Stimulated activated CD4-positive, alpha-beta T cell treated with anti-CD3 and anti-CD28 coated beads, Interleukin-1b, Interleukin-23, amount 100 ng/mL, for 48 hours (primary cell): ENCODE measurements around the gene GLIS1.

ENCODE experiments used
- DNase-seq: peaks from one replicate; pipeline ENCODE4 v3.0.0-alpha.2; 2020

The GLIS1 gene

DNA sequence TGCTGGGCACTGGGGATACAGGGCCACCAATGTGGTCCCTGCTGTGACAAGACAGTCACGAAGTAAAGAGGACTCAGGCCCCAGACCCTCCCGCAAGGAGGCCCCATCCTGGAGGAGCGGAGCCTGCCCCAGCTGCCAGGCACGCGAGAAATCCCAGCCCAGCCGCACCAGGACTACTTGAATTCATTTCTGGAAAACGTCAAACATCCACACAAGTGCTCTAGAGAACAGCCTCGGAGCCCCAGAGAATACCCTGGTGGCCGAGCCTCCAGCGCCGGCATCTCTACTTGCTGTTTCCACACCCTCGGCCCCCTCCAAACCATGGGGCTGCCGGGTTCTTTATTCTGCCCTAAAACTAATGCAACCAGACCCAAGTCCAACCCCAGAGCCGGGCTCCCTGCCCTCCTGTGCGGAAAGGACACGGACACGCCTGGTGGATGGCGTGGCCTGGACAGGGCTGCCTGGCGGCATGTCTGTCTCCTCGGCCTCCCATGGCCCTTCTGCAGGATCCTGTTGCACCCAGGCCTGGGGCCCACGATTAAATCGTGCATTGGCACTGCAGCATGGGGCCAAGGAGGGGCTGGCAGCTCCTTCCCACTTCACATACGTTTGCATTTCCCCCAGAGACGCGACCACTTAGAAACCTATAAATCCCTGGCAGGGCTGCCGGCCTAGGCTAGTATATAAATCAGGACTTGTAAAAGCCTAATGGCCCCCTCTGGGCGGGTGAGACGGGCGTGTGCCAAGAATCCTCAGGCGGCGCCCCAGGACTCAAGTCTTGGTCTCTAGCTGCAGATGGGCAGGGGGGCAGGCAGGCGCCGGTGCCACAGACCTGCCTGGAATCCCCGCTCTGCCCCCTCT is 238.5 kb downstream of the GLIS1 start:
- no peak for DNase-seq

DNA sequence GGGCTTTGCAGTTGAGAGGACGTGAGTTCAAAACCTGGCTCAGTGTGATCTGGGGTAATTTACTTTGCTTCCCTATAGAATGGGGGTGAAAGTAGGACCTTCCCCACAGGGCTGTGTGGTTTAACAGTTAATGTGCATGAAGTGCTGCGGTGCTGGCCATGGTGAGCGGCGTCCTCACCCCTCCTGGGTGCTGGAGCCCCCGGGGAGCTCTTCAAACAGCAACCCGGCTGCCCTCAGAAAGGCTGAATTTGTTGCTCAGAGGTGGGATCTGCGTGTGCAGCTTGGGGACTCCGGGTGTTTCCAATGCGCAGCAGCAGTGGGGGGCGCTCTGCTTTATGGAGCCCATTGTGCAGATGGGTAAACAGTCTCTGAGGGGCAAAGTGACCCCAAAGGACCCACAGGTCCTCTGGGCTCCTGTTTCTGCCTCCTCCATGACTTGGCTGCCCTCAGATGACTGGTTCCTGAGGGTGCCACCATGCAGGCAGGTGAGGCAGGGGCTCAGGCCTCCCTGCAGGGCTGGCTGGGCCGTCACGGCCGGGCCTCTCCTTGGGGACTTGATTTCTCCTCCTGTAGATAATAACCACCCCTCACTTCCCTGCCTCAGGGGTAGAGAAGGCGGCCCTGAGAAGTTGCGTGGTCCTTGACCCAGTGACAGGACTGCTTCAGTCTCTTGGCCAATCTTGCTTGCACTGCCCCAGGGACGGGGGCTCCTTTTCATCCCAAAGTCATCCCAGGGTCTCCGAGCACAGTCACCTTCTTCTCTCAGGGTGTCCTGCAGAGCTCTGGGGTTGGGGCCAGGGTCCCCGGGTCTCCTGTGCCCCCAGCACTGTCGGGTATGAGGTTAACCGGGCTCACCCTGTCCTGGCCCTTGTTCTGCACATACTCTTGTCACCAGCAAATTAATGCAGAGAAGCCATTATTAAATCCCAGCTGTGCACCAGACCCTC is 239.4 kb downstream of the GLIS1 start:
- DNase-seq, result no peak

DNA sequence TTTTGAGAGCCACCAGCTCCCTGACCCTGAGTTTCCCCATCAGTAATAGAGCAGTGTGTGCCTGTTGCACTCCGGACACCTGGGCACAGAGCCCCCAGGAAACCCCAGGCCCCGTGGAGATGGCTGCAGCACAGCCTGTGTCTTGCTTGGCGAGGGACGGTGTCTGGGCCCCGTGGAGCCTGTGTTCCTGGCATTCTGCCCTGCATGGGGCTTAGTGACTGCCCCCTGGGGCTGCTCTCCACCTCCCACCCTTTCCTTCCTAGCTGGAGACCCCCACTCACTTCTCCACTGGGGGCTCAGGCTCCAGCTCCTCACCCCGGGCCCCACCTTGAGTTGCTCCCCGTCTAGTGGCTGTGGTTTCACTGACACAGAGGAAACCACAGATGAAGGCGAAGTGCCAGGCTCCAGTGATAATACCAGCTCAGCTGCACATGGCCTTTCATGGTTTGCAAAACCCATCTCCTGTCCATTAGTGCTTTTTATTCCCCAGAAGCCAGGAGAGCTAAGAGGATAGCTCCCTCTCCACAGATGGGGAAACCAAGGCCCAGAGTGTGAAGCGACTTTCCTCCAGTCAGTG is 240.3 kb downstream of the GLIS1 start:
- DNase-seq, result no peak

DNA sequence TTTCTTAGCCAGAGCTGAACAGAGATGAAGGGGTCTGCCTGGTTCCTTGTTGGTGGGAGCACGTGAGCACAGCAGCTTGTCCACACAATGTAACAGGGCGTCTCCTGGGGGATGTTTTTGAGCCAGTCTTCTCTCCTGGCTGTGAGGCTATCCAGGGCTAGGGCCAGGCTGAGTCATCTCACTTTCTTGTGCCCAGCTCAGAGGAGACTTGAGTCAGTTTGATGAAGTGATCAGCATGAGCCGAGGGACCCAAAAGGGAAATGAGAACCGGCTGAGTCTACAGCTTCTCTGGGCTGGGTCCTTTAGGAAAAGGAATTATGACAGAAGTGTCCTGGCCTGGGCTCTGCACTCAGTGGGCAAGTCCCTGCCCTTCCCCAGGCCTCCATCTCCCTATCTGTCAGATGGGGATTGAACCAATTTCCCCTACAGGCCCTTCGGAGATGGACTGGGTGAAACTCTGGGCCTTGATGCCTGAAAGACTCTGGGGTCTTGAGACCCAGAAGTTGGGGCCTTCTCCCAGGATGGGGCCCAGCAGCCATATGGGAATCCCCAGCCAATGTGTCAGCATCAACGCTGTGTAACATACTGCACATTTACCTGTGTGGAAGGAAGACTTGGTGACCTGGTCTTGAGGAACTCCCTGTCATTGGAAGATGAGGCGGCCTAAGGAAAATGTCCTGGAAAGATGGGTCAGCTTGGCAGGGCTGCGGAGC is 243.2 kb downstream of the GLIS1 start:
- DNase-seq, result no peak

DNA sequence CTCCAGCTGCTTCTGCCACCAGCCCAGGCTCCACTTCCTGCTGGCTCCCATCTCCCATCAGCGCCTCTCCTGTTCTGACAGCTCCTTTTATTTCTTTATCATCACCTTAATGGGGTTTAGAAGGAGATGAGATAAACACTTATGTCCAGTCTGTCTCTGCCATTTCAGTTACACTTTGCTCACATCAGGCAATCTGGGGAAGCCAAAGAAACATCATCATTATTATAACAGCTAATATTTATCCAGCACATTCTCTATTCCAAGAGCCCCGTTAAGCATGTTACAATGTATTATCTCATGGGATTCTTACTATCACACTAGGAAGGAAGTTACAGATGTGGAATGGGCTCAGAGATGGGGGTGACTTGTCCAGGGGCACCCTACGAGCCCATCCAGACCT is 248.6 kb downstream of the GLIS1 start:
- DNase-seq, result no peak

DNA sequence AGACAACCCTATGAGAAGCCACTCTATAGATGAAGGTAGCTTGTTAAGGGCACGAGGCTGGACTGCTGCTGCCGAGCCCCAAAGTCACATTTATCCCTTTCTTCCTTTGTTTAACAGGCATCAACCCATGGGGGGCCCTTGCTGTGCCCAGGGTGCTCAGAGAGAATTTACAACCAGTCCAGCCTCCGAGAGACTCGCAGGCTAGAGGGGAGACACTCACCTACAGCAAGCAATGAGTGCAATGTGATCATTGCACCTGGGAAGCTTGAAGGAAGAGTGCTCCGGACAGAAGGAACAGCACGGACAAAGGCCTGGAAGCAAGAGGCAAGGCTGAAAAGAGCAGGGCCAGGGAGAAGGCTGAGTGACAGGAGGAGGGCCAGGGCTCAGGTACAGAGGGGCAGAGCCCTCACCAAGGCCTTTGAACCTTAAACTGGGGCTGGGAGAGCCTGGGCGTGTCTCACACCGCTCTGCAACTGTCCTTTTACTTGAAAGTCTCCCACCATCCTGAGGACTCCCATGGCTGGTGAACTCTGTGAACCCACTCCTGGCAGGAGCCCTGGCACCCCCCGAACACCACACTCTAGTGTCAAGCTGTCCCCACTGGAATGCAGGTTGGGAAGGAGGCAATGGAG is 252.5 kb downstream of the GLIS1 start:
- DNase-seq, result no peak

DNA sequence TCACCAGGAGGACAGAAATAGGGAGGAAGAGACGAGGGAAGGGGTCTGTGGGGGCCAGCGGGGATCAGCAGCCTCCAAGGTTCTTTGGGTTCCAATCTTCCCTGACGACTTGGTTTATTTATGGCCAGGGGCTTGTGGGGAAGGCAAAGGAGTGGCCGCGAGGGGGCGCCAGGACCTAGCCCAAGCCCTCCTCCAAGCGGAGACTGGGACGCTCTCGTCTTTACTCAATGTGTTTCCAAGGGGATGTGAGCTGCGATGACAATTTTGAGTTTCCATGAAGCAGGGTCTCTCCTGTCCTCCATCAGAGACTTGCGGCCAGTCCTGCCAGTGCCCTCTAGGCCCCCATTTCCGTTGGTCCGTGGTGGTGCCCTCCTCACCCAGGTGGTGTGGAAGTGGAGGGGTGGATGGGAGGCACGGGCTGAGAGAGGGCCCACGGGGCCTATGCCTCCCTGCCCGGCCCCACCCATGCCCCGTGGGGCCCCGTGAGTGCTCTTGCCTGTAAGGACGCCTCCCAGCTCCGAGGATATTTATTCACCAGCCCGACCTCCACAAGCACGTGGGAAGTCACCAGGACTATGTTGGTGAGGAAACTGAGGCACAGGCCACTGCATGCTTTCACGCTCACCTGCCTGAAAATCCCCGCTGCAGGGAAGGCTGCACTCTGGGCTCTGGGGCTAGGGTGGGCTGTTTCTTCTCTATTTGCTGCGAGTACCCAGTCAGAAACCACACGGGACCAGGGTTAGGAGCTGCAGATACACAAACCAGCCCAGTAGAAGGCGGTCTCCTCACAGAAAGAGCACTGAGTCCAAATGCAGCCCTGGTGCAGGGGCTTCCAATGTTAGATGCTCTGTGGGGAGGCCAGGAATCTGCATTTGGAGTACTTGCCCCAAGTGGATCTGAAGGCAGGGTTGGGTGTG is 253.2 kb downstream of the GLIS1 start:
- DNase-seq, result peak; percentile 69

DNA sequence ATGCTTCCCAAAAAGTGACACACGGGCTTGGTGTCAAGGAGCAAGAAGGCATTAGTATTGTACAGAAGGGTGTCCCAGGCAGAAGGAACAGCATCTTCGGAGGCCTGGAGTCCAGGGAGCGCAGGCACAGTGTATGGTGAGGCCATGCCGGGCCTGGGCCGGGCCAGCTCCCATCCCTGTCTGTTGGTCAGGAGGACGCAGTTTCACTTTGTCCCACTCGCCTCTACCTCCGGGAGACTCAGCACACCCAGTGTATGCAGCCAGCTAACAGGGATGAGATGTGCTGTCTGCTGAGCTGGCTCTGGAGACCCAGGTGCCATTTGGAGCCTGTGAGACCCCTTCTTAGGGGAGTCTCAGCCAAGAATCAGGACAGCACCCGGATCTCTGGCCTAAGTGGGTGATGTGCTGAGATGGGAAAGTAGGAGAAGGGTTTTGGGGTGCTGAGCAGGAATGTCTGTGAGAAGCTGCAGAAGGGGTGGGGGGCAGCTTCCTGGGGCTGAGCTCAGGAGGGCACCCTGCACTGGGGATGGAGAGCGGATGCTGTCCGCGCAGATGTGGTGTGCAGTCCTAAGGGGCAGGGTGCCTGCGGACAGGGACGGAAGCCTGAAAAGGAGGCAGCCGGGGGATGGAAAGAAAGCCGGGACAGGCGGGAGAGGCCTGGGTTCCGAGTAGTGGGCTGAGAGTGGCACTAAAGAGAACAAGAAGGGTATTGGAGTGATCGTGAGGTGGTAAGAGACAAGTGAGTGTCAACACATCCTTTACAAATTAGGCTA is 254.1 kb downstream of the GLIS1 start:
- no peak for DNase-seq

DNA sequence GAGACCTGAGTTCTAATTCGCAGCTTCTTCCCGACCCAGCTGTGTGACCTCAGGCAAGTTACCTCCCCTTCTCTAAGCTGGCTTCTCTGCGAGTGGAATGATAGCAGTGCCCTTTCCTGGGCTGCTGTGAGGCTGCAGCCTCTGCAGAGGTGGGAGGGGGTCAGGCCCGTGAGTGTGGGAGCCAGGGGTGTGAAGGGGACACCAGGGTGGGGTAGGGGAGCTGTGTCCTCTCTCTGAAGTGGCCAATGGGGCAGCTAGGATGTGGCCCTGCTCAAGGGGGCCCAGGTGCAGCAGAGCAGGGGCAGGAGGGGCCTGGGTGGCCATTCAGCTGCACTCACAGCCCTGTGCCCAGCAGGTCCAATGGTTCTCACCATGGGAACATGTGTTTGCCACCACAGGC is 255.3 kb downstream of the GLIS1 start:
- DNase-seq, result no peak

DNA sequence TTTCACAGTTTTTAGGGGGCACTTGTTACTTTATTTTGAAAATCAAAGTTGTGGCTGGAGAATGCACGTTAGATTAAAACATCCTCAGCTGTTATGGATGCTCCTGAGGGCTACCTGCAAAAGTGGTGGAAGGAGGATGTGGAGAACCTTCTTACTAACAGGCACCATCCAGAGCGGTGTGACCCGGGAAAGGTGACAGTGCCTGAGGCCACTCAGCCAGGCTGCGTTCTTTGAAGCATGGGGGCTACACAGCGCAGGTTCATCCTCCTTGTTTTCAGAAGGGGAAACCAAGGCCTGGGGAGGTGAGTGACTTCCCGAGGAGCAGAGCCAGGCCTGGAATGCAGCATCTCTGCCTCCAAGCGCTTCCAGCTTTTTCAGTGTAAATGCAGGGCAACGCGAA is 255.8 kb downstream of the GLIS1 start:
- DNase-seq, result no peak

DNA sequence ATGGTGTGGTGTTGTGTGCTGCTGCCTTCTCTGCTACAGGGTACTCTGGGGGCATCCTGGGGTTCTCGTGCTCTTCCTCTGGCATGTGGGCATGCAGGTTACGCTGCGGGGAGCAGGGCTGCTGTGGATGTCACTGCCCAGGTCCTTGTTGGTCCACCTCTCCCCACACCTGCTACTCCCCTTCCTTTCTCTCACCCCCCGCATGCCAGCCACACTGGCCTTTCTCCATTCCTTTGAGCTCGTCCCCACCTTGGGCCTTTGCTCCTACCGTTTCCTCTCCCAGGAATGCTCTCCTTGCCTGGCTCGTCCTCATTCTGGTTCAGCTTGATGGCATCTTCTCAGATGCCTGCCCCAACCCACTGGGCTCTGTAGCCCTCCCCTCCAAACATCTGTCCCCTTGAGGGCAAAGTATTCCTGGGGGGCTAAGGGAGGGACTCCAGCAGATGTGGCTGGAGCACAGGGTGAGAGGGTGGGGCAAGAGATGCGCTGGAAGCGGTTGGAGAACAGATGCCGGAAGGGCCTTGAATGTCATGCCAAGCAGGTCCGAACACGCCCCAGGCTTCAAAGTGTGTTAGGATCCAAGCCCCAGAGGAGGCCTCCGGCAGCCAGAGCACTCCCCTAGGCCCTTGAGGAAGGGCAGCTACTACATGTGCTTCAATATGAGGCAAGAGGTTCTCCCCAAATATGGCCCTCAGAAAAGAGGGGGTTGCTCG is 256.4 kb downstream of the GLIS1 start:
- DNase-seq, result no peak

DNA sequence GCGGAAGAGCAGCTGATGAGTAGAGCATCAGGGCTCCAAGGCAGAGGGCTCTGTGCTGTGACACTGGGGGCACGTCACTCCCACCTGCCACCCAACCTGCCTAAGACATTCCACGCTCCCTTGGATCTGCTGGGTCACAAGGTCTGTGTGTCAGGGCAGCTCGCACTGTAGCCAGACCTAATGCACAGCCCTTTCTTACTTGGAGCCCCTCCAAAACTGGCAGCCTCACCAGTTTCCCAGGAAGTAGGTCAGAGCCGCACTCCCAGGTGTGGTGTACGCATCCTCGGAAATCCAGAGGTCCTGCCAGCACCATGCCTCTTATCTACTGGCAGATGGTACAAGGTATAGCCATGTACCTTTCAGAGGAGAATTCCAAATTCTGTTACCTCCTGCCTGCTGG is 257.5 kb downstream of the GLIS1 start:
- DNase-seq, result no peak

DNA sequence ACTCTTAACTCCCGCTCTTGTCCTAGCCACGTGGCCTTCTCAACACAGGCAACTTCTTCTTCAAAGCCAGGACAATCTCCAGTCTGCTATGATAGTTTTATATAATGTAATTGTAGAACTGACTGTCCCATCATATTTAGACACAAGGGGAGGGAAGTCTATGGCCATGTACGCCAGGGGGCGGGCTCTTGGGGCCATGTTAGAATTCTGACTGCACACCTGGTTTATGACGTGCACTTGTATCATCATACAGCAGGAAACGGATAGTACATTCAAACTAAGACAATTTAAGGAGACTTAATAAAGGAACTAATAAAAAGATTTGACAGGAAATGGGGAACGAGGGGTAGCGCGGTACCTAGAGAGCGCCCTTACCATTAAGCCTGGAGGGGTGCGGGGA is 258.3 kb downstream of the GLIS1 start:
- DNase-seq, result no peak

DNA sequence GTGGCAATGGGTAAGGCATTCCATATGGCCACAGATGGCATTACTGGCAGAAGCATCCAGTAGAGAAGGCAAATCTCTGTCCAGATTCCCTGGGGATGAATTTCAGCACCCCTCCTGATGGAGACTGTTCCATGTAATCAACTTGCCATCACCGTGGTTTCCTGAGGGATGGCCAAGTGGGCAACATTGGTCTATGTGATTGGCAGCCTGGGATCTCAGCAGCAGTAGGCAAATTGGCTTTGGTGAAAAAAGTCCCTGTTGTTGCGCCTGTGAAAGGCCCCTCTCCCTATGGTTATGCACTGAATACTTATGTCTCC is 260.5 kb downstream of the GLIS1 start:
- no peak for DNase-seq

DNA sequence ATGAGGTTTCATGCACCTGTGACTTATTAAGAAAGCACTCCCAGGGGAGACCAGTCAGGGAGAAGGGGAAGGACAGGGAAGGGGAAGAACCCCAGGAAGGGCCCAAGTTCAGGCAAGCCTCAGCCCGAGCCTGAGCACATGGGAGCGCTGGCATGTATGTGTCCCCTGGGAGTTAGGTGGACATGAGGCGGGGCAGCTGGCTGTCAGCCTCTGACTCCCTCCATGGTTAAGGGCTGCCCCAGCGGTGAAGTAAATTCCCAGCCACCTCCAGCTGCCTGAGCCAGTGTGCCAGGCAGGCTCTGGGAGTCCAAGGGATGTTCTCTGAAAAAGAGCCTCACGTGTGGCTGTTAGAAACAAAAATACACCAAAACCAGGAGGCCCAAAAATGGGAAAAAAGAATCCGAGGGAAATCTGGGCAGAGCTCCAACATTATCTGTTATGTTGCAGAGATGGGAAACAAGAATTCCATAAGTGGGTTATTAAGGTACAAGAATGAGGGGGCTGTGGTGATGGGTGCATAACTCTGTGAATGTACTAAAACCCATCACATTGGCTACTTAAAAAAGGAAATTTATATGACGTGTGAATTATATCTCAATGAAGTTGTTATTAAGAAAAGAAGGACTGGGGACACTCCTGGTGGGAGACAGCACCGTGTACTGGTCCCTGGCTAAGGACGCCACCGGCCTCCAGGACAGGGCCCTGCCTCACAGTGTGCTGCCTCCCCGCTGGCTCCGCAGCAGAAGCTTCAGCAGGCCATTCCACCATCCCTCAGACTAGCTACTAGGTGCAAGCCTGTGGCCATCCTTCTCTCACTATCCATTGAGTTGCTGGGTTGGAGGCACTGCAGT is 261.1 kb downstream of the GLIS1 start:
- no peak for DNase-seq

DNA sequence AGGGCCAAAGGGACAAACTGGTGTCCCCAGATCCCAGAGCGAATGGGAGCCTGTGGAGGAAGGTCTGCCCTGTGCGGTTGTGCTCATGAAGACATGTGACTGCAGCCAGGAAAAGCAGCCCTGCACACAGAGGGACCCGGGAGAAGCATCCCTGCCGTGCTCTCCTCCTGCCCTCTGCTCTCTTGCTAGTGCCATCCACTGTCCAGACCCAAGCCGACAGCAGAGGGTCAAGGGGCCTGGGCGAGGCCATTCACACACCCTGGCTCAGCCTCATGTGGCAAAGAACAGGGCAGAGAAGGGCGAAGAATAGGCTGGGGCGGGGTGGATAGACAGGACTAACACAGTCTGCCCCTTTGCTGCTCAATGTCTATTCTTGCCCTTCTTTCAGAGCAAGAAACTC is 262.4 kb downstream of the GLIS1 start:
- DNase-seq, result no peak

DNA sequence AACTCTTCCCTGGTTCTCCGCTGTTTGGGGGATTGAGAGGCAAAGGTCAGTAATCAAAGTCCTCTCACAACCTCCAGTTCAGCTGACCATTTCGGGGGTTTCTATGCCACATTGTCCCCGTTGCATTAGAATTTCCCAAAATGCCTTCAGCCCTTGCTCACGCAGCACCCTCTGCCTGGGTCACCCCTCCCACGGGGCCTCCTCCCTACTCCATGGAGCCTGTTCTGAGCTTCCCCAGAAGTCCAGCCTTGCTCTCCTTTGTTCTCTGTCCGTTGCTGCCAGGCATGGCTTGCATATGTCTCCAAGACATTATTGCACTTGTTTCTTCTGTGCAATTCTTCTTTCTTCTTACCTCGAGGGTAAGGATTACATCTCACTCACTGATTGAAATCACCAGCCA is 263.3 kb downstream of the GLIS1 start:
- DNase-seq, result no peak

DNA sequence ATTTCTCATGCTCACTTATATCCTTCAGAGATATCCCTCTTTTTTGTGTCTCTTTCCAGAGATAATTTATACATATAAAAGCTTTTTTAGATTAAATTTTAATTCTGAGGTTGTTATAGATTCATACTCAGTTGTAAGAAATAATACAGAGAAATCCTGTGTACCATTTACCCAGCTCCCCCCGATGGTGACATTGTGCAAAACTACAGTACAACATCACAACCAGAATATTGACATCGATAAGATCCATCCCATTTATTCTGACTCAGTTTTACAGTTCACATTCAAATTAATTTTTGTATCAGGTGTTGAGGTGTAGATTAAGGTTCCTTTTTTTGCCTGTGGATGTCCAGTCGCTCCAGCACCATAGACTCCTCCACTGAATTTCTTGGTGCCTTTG is 265.5 kb downstream of the GLIS1 start:
- no peak for DNase-seq

DNA sequence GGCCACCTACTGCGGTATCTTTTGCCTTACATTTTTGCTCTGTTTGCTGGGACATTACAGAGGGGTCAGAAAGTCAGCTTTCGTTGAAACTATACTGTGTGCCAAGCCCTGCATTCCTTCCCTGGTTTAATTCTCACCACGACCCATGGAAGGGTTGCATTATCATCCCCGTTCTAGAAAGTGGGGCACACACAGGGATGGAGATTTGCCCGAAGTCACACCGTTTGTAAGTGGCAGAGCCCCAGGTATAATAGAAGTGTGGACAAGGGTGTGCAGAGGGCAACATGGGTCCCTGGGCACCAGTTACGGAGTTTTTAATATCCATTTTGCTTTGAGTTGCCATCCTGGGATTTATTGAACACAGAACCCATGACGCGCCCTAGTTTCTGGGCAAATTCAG is 268.0 kb downstream of the GLIS1 start:
- DNase-seq, result no peak
